Stimulated activated CD4-positive, alpha-beta T cell treated with anti-CD3 and anti-CD28 coated beads, Interleukin-4, amount 100 ng/mL, for 1 hour (primary cell): Measurements from ENCODE around the gene ARHGAP24.

Source experiments
- DNase-seq: peaks from one replicate; pipeline ENCODE4 v3.0.0-alpha.2; 2020

Gene ARHGAP24

DNA sequence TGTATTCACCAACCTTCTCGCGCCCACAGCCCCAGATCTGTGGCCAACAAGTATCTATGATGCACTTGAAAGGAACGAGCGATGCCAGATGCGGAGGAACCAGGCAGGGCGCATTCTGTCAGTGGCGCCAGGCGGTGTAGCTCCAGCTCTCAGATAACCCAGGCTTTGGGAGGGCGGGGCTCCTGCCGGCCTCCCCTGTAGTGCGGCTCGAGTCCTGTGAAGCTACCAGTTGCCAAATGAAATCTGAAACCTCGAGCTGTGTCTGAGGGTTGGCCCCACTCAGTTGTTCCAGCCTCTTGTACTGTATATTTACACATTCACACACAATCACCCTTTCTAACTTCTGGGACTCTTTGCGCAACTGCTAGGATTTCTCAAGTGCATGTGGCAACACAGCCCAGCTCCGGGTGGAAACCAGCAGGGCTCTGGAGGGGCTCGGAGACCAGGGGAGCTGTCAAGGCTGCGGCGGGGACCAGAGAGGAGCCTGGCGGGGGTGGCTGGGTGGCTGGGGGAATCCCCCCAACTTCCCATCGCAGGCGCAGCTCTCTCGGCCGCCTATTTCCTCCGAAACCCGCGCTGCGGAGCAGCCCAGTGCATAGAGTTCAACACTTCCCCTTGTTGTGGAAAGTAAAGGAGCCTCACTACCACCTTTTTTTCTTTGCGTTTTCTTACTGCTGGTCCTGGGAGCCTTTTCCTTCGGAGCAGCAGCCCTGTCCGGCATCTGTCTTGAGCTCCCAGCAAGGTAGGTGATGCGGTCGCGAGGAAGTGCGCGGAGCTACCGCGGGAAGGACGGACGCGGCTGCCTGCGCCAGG is at the start of gene ARHGAP24:
TSS of gene ARHGAP24 (plus strand) at position 333 of the 813 bp plus-strand sequence.
- no peak for DNase-seq

- DNase-seq = no peak
Observed at GRCh38 chr4:85426366-85426765, 48.6 kb upstream of the ARHGAP24 start.

GRCh38 chr4:85427123-85427522 is 47.8 kb upstream of the ARHGAP24 start:
- DNase-seq = no peak

- no peak for DNase-seq
Observed at GRCh38 chr4:85430226-85430625, 44.7 kb upstream of the ARHGAP24 start.

- no peak for DNase-seq
Observed at GRCh38 chr4:85430697-85431096, 44.3 kb upstream of the ARHGAP24 start.

- DNase-seq = no peak
Observed at GRCh38 chr4:85431156-85431555, 43.8 kb upstream of the ARHGAP24 start.

GRCh38 chr4:85431881-85432485 is 43.0 kb upstream of the ARHGAP24 start:
- DNase-seq = no peak

GRCh38 chr4:85445050-85445639 is 29.8 kb upstream of the ARHGAP24 start:
- no peak for DNase-seq

DNA sequence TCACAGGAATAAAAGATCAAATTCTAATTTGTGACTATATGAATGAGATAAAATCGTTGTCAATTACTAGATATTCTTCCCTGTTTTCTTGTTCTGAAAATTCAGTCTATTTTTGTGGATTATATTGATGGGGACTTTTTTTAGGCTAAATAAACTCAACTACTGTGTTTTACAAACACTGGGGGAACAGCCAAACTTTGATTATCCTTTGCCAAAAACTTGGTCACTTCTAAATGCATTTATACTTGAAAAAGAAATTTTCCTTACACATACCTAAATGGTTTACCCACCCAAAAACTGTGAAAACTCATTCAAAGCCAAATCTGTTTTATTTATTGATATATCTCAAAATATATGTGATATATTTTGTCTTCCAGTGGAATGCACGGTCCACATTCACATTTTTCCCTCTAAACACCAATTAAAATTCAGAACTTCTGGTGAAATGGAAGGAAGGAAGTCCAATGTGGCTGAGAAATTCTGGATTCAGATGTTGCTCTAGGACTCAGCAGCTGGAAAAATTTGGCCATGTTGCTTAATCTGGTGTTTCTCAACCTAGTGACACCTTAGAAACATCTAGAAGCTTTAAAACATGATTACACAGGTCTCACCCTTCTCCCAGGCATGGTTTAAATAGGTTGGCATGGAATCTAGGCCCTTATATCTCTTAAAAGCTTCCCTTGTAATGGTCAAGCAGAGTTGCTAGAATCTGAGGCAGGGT is 28.6 kb upstream of the ARHGAP24 start:
- DNase-seq = no peak

GRCh38 chr4:85448906-85449890 is 25.8 kb upstream of the ARHGAP24 start:
- DNase-seq = no peak

DNA sequence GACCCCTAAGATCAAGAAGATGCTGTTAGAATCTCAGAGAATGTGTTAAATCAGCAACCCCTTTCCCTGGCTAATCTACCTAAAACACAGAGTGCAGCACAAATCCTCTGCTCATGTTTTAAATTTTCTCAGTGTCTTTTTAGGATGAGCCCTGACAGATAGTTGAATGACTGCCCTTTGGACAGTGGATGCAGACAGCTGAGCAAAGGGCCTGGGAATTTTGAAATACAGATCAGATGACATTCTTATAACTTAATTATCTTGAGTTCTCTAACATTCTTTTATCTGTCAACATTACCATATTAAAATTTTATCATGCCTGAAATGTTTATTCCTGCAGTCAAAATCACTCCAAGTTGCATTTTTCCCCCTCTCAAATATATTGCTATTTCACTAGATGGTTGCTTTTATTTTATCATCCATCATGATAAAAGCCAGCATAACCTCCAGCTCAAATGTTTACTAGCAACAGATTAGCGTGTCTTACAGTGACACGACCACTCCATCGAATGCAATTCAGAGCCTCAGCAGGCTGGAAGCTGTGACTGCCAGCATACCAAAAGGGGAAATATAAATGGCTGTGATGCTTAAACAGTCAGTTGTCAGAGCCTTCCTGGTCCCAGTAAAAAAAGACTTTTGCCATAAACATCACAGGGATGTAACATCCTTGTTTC is 22.8 kb upstream of the ARHGAP24 start:
- no peak for DNase-seq

DNA sequence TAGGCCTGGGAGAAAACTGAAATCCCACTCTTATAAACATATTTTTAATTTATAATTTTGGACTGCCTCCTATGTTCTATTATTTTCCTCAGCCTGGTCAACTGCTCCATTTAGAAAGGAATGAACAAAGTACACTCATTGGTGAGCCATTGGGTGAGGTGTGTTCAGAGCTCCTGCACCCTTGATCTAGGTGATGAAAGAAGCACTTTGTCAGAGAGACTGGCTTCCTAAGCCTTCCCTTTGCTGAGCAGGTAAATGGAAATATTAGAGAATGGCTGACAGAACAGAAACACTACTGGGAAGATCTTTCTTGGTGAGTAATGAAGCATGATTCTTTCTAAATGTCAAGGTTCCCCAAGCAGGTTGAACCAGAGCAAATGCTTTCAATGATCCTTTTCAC is 19.0 kb upstream of the ARHGAP24 start:
- DNase-seq = no peak

DNA sequence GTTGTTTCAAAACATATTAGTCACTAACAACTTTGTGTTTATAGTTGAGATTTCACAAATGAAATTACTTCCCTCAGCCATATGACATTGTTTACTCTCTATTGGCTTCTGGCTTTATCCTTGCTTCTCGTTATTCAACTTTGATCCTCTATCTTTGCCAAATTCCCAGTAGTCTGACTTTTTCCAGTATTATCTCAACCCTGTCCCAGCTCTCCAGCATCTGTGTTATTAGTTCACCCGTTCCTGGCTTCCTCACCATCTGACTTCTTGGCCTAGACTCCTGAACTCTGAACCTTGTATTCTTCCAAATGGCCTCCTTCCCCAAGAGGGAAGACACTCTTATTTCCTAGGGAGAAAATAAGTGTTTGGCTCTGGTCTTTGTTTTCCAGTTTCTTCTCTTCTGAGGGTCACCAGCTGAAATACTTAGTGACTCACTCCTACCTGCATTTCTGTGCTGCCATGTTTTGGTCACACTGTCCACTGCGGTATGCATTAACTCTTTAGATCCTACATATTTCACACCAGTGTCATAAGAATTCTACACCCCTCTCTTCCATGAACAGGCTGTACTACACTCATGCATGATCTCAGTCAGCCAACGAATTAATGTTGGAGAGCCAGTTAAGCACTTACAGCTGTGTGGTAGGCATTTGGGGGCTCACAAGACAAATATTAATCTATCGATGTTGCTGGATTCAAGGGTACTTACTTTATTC is 17.0 kb upstream of the ARHGAP24 start:
- DNase-seq = no peak

- no peak for DNase-seq
Observed at GRCh38 chr4:85459736-85460135, 15.2 kb upstream of the ARHGAP24 start.

GRCh38 chr4:85474356-85474755 is 594 bp upstream of the ARHGAP24 start:
- DNase-seq = no peak

DNA sequence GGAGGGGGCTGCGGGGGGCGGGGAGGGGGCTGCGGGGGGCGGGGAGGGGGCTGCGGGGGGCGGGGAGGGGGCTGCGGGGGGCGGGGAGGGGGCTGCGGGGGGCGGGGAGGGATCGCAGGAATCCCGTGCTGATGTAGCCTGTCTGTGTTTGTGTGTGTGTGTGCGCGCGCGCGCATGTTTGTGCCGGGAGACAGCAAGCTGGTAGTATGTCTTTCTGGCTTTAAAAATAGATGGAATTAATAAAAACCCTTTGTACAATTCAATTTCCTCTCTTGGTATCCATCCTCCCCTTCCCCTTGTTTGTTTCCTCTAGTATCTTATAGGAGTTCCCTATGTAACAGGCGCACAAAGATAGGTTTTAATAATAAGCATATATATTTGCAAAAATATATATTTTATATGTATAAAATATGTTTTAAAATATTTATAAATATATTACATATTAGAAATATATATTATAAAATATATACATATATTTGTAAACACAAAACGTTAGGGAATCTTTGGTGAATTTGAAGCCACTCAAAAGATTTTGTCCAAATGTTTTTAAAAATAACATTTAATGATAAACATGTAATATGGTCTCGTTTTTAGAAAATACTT is 782 bp downstream of the ARHGAP24 start:
- no peak for DNase-seq

GRCh38 chr4:85476381-85476780 is 1.4 kb downstream of the ARHGAP24 start:
- DNase-seq = no peak

DNA sequence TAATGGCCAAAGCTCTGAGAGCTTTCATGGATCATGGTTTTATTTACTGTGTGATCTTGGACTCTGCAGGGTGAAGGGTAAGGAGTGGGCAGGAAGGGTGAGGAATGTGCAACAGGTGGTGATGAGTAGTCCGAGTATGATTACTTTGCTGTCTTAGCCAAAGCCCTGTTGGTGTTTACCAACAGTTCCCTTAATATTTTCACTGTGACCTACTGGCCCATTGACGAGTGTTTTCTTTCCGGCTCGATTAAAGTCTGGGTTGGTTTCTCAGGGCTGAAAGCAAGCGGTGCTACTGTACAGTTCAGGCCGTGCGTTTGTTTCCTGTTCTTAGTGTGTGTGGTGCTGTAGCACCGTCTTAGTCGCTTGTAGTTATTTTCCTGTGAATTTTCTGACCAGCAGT is 2.6 kb downstream of the ARHGAP24 start:
- DNase-seq = no peak

DNA sequence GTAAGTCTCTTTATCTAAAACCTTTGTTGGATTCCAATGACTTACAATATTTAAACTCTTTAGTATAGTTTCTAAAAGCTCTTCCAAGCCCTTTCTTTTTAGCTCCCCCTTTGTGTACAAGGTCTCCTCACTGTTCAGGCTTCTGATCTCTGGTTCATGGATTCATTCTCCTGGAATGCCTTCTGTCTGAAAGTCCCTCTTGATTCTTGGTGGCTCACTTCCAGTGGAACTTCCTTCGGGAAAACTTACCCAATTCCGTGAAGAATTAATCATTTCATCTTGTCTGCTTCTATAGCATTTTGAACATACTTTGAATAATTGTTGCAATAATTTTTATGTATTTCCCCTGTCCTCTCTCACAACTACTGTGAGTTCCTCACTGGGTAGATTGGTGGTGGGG is 3.6 kb downstream of the ARHGAP24 start:
- no peak for DNase-seq

DNA sequence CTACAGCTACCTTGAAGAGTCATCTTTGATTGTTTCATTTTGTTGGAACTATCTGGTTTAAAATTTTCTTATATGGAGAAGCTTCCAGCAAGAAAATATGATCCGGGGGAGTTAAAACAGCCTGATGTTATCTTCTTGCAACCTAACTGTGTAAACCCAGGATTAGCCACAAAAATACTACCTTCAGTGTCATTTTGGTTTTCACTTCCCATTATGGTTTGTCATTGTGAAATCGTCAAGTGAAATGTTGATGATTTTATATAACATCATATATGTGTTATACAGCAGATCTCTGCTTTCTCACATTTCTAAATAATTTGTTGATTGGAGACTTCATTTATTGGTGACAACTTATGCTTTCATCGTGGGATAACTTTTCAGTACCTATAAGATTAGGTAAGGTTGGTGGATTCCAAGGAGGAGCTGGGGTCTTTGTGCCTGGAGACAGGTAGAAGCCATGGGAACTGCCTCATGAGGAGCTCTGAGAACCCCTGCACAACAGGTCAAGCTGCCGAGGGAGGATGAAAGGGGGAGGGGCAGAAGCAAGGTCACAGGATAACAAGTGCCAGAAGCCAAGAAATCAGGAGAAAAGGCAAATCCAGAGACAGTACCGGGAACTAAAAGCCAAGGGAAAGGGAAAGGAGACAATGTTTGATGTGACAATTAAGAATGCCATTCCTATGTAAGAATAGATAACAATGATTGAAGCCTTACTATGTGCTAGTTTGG is 7.2 kb downstream of the ARHGAP24 start:
- DNase-seq = no peak
